GM18526 (cell line): ENCODE results near the gene DMD.

Experiments
- POLR2A ChIP-seq: IDR thresholded peaks from 3 replicates; pipeline ENCODE4 v1.6.1; 2011; ENCODE audit not compliant: insufficient read length; ENCODE audit errors: extremely low read depth

The DMD gene

DNA sequence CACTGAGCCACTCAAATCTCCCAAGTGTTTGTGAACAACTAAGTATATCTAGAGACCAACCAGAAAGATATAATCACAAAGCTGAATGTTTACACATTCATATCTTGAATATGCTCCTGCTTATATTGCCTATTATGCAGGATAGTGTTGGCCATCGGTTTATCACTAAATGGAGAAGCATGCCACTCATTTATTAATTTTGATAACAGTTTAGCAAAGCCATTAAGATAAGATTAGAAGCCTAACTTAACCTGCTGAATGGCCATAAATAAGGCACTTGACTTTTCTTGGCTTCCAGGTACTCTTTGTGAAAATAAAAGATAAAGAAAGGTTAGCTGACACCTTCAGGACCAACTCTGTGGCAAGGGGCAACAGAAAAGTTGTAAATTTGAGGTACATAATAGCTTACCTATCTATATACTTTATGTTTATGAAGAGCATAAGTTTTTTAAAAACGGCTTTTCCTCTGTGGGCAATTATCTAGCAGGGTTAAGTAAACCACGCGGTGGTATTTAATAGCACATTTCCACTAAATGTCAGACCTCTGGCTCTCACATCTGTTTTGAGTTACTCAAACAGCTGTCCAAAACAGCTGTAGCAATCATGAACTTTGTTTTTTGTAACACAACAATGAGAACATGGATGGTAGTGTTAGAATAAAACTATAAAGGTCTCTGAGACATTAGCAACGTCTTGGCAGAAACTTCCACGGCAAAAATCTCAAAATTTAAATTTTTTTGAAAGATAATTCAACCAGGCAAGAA, 2080.7 kb downstream of the DMD start:
- TF ChIP-seq POLR2A = no peak

DNA sequence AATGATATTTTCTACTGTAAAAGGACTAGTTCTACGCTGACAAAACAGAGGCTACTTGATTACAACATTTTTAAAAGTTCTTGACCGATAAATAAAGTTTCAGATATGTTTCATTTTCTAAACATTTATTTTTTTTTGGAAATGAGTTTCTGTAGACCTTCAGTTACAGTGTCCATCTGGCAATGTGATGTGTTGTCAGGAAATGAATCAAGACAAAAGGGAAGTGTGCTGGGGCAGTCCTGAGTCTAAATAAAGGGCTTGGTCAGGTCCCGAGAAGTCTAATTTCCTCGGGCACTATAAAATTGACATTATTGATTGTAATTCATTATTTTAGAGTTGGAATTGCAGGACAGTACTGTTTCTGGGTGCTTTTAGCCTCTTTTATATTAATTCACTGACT, 2082.5 kb downstream of the DMD start:
- no peak for TF ChIP-seq POLR2A

DNA sequence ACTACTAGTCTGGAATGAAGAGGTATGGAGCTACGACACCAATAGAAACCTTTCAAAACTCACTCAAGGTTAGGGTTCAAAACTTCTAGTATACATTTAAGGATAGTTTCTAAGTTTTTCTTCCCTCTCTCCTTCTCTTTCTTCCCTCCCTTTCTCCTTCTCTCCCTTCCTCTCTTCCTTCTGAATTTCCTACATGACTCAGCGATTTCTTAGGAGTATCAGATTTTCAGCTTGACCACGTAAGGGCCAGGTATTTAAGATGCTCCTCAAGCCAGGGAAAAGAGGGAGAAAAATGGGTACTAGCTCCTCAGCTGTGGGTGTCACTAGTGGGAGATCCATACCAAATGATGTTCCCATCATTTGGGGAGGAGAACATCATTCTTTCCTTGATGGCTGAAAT, 2083.6 kb downstream of the DMD start:
- TF ChIP-seq POLR2A = no peak

DNA sequence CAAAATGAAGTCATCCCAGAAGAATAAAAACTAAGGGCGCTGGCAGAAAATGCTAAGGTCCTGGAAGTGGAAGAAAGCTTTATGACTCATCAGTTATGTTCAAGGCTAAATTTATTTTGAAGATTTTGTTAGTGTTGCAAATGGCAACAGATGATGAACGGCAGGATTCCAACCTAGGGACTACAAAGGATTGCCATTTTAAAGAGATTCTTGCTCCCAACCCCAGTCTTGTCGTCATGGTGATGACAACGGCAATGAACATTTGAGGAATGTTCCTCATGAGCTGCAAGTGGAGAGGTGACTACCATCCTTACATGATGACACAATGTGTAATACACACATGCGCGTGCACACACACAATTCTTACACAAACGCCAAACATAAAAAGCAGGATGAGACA, 2085.1 kb downstream of the DMD start:
- no peak for TF ChIP-seq POLR2A

DNA sequence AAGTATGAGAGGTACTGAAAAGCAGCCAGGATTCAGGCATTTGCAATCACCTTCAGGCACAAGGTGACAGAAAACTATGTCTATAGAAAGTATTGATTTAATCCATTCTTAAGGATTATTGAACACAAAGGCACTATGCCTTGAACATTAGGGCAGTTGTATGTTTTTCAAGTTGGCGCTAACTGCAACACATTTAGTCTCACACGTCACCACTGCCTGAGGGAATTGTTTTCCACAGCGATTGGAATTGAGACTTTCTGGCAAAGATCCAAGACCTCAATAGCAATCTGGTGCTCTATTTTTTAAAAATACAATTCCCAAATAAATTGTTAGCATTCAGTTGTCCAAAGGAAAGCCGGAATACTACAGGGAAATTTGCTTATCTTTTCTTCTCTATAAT, 2086.8 kb downstream of the DMD start:
- no peak for TF ChIP-seq POLR2A

DNA sequence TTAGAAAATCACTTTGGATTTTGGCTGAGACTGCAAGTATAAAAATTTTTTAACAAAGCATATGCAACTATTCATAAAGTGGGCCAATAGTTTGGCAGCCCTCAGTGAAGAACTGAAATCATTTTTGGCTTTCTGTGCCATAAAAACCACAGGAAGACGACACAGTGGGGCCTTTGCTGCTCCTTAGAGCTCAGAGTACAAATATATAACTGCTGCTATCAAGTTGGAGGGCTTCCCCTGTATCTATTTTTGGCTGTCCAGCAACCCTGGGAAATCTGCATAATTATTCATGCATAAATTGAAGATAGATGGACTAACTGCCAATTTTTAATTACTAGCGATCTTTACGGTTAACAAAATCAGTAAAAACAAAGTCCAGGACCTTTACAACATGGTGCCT, 2088.0 kb downstream of the DMD start:
- no peak for TF ChIP-seq POLR2A

DNA sequence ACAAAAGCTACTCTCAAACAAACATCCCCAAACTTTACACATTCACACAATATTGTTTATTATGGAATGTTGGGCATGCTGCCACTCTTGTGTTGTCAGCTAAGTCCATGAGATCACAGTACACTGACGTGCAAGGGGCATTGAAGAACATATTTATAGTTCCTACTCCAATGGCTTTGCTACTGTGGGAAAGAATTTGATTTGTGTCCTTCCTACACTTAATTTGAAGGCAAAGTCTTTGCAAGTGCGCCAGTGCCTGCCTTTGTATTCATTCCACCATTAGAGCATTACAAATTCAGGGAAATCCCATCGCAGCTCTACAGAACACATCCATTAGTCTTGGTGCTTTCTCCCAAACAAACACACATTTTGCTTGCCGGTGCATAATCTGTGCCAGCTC, 2094.1 kb downstream of the DMD start:
- no peak for TF ChIP-seq POLR2A

DNA sequence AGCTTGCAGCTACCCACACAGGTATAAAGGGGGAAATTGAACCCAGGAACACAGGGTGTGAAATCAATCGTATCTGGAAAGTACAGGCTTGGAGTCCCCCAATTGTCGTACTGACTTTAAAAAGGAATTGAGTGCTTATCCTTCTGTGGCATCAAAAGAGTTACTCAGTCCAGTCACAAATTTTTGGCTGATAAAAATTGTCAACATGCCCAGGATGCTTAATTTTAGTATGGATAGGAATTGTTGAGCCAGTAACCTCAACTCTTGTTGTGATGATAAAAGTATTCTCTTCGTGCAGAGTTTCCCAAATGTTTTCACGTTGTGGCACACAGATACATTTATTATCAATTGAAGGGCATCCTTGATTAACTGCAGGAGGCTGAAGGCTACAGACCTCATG, 2096.0 kb downstream of the DMD start:
- no peak for TF ChIP-seq POLR2A

DNA sequence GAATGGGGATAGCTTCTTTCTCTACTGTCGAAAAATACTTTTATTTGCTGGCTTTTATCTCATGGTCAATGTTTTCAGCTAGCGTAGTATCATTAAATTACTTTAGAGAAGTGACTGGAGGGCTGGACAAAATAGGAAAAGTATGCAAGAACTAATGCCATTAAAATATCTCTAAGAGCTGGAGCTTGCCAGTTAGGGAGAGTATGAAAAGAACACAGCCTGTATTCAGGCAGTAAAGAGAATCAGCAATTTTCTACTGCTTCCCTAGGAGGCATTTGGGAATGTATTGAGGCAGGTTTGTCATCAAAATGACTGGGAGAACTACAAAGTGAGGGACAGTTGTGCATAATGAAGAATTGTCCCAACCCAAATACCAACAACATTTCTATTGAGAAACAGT, 2096.5 kb downstream of the DMD start:
- no peak for TF ChIP-seq POLR2A

DNA sequence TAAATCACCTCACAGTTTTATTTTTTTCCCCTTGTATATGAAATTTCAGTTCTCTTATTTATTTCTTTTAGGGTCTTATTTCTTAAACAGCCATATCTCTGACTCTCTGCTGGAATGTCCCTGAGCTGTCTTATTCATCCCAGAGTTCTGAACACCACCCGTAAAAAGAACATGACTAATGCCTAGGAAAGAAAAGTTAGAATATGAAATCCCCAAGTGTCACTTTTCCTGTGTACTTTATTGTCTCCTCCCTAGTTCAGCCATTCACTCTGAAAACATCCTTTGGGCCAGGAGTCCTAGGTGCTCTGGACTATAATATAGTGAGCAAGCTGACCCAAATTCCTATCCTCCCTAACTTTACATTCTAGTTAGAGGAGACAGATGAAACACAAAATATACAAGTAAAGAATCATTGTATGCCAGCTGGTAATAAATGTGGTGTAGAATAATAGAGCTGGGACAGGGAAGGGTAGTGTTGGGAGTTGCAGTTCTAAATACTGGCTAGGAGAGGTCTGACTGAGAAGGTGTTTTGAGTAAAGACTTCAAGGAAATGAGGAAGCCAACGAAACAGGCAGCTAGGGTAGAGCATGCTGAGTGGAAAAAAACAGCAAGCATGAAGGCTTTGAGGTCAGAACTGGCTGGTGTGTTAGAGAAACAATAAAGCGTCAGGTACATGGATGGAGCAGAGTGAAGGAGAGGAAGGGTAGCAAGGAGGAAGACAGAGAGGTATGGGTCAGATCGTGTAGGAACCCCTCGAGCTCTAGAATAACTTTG, 2098.9 kb downstream of the DMD start:
- no peak for TF ChIP-seq POLR2A

DNA sequence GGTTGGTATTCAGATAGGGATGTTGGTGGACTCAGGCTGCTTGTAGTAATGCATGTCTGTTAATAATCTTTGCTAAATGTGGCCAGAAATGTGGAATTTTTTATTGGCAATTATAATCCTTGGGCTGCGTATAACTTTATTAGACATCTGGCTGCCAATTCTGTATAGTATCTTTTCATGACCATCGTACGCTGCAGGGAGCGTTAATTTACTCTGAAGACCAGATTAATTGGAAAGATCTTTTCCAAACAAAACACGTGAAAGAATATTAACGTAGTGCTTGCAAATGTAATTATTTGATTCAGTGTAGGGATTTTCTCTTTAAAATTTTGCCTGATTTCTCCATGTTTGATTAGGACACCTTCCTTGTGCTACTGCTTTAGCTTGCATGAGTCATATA, 2100.7 kb downstream of the DMD start:
- no peak for TF ChIP-seq POLR2A

DNA sequence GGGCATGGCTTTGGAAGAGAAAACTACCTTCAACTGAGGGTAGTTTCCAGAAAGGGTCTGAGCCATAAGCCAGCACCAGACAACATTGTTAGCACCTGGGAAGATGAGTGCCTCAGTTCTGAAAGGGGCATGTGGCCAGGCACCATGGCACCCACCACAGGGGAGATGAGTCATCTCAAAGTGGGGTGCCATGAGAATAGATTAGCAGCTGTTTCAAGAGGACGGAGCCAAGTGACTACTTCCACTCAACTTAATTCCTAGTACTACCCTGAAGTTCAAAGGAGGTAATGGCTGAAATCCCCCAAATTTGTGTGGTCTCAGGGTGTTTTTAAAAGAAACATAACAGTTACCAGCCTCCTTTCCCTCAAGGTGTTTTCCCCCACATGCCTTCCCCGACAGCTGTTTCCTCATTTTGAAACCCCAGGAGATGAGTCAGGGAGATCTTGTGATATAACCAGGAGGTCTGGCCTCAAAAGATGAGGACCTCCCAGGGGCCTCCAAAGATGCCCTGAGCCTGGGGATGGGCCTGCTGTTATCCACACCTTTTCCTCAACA, 2111.7 kb downstream of the DMD start:
- TF ChIP-seq POLR2A = no peak

DNA sequence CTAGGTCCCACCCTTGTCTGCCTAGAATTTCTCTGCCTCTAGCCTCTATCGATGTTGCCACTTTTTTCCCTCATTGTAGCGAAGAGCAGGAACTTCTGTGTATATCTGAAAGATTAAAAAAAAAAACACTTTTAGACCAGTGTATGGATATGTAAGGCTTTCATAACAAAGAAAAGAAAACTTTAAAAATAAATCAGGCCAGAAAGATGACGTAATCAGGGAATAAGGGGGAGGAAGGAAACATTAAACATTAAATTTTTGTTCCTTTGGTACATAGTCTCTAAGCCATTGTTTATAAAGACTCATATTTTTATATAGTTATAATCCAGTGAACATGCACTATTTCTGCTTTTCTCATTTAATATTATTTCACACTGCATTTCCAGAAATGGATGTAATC, 2113.3 kb downstream of the DMD start:
- no peak for TF ChIP-seq POLR2A

DNA sequence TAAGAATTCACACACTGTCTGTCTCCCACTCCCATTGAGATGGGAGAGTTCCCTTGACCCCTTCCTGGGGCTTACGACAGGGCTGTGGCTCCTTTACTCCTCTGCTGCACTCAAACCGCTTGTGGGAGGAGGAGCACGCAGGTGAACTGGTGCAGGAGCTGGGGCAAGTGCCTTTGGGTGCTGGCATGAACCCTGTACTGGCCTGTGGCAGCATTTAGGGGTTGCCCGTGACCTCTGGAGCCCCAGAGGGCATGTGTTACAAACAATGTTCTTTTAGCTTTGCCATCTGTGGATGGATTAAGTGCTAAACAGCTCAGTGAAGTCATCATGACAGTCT, 2117.7 kb downstream of the DMD start:
- no peak for TF ChIP-seq POLR2A

DNA sequence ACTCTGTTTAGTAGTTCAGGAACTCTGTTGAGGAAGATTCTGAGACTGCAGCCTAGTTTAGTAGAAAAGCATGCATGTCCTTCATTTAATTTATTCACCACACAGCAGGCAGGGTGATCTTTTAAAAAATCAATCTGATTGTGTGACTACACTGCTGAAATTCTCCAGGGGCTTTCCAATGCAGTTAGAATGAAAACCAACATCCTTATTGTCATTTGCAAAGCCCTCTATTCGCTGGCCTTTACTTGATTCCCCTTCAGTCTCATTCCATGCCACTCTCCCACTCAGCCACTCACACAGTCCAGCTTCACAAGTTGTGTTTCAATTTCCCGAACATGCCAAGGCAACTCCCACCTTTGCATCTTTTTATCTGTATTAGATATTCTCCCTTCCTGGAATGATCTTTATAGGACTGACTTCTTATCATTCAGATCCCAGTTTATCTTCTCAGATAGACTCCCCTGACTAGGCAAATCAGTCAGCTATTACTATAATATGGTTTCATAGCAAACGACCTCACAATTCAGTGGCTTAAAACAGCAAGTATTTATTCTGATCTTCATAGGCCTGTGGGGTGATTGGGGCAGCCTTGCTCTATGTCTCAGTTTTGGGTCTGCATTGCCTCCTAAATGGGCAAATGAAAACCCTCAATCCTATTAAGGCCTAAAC, 2118.2 kb downstream of the DMD start:
- no peak for TF ChIP-seq POLR2A

DNA sequence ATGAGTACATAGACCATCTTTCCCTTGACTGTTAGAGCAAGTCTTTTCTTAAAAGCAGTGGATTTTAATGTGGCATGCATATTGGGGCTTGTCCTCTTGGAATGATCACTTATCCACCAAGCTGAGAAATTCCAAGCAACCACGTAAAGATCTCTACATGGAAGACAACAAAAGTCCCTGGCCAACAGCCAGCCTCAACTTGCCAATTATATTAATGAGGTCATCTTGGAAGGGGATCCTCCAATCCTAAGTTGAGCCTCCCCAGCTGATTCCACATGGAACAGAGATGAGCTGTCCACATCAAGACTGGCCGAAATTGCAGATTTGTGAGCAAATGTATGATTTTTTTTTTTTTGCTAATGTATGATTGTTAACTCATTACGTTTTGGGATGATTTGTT, 2118.9 kb downstream of the DMD start:
- no peak for TF ChIP-seq POLR2A

DNA sequence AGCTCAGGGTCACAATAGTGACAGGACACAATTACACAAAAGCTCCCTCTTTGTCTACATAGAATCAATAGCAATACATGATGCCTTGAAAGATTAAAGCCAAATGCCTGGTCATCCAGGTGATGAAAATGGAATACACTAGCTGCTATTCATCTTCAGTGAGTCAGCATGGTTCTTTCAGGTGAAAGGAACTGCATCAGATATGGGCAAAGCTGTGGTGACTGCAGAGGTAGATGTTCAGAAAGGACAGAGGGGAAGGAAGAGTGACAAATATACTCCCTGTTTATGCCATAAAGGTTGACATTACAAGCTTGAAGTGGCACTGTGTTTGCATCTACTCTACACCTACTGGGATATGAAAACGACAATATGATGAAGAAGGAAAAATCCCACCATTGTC, 2119.5 kb downstream of the DMD start:
- TF ChIP-seq POLR2A = no peak

DNA sequence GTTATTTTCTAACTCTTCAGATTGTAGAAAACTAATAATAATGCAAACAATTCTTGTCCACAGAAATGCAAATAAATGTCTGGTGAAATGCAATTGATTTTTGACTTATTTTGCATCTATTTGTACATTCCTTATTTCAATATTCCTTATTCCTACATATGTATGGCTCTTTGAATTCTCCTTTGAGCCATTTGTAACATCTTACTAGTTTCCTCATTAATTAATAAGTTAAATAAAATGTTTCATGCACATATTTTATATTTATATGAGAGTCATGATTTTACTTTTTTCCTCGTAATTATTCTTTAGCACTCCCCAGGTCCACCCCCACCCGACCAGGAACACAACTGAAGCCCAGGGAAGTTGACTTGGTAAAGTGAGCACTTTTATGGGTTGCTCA, 2136.8 kb downstream of the DMD start:
- TF ChIP-seq POLR2A = no peak
